DMS53 treated with DMSO at 0.1 percent for 48 hours (cell line): Measurements from ENCODE around the gene RIC8B.
A peak's percentile ranks its signal among the peaks of the same experiment; 100 is the strongest.

Source experiments
- DNase-seq: peaks from one replicate; lab custom pipeline; 2025; ENCODE audit not compliant: unreplicated experiment; lab: John Stamatoyannopoulos, UW

The RIC8B gene

GRCh38 chr12:106801167-106801708 is 26.8 kb downstream of the RIC8B start:
- DNase-seq, result no peak

GRCh38 chr12:106801830-106802533 is 27.5 kb downstream of the RIC8B start:
- no peak for DNase-seq

GRCh38 chr12:106804668-106805067 is 30.2 kb downstream of the RIC8B start:
- no peak for DNase-seq

GRCh38 chr12:106814714-106815113 is 40.2 kb downstream of the RIC8B start:
- no peak for DNase-seq

- DNase-seq, result no peak
Measured at GRCh38 chr12:106815741-106816140, 41.3 kb downstream of the RIC8B start.

GRCh38 chr12:106816231-106816630 is 41.7 kb downstream of the RIC8B start:
- DNase-seq, result no peak

- no peak for DNase-seq
Measured at GRCh38 chr12:106819991-106820390, 45.5 kb downstream of the RIC8B start.

GRCh38 chr12:106831699-106832098 is 57.2 kb downstream of the RIC8B start:
- no peak for DNase-seq

GRCh38 chr12:106837782-106838181 is 63.3 kb downstream of the RIC8B start:
- DNase-seq, result no peak

- no peak for DNase-seq
Measured at GRCh38 chr12:106839333-106839732, 64.9 kb downstream of the RIC8B start.

GRCh38 chr12:106840243-106840642 is 65.8 kb downstream of the RIC8B start:
- peak; percentile 69 for DNase-seq

GRCh38 chr12:106841510-106842302 is 67.2 kb downstream of the RIC8B start:
- peak; percentile 31 for DNase-seq

- no peak for DNase-seq
Measured at GRCh38 chr12:106845902-106846301, 71.4 kb downstream of the RIC8B start.

GRCh38 chr12:106847861-106848260 is 73.4 kb downstream of the RIC8B start:
- DNase-seq, result no peak

- DNase-seq, result no peak
Measured at GRCh38 chr12:106851306-106851705, 76.8 kb downstream of the RIC8B start.

- DNase-seq, result no peak
Measured at GRCh38 chr12:106854723-106855122, 80.2 kb downstream of the RIC8B start.

GRCh38 chr12:106855221-106855758 is 80.8 kb downstream of the RIC8B start:
- no peak for DNase-seq

GRCh38 chr12:106861984-106862916 is 87.8 kb downstream of the RIC8B start:
- no peak for DNase-seq

GRCh38 chr12:106863189-106863588 is 88.7 kb downstream of the RIC8B start:
- DNase-seq, result no peak

- no peak for DNase-seq
Measured at GRCh38 chr12:106865683-106866082, 91.2 kb downstream of the RIC8B start.
